ENCODE results near the gene MORN3. TPM values are rescaled to one million over a fixed set of nuclear protein-coding genes. Genes with fewer than 3 reads are reported as not detected.

Gene MORN3
- total RNA-seq, 1 experiment from 2014 or later = 0.72 TPM

- ChIA-PET POLR2A (interaction anchor here (0.6 kb wide), 1 partner anchor 148 kb away, joined by 5 read pairs; no protein-coding TSS in a partner anchor), CTCF (no interaction called here)
- intact Hi-C loops (cut with micrococcal nuclease; ENCODE audit: unreplicated experiment) = no loop called here
- Histone ChIP-seq H3K4me1 (ENCODE audit: control insufficient read depth, insufficient read depth, low read length) (peaks cover 2% of the 10 kb centered on the region; the same call in 1 of the 2 replicates), H3K27ac (ENCODE audit: low read length) (no peak overlapping the region; the same call in 1 of the 2 replicates), H3K27me3 (ENCODE audit: control insufficient read depth, insufficient read depth, low read length) (no peaks in the 10 kb centered on the region), H3K36me3 (ENCODE audit: control insufficient read depth, insufficient read depth, low read length) (no peaks in the 10 kb centered on the region), H3K4me3 (ENCODE audit: low read depth in 2 of 2, low read length in 2 of 2) (no peak overlapping the region), H3K9me3 (ENCODE audit: control insufficient read depth, insufficient read depth, low read depth, low read length) (no peaks in the 10 kb centered on the region)
- no peak for DNase-seq (ENCODE audit: low read depth, low spot score)
- ATAC-seq = no peak
- BruUV-seq (replicated peaks) = no TSS peak
- in situ Hi-C loops (cut with HindIII; ENCODE audit: low pct_unique_long_range_greater_than_20kb, low sequenced_read_pairs) = no loop called here
- TF ChIP-seq, protein P1, sequence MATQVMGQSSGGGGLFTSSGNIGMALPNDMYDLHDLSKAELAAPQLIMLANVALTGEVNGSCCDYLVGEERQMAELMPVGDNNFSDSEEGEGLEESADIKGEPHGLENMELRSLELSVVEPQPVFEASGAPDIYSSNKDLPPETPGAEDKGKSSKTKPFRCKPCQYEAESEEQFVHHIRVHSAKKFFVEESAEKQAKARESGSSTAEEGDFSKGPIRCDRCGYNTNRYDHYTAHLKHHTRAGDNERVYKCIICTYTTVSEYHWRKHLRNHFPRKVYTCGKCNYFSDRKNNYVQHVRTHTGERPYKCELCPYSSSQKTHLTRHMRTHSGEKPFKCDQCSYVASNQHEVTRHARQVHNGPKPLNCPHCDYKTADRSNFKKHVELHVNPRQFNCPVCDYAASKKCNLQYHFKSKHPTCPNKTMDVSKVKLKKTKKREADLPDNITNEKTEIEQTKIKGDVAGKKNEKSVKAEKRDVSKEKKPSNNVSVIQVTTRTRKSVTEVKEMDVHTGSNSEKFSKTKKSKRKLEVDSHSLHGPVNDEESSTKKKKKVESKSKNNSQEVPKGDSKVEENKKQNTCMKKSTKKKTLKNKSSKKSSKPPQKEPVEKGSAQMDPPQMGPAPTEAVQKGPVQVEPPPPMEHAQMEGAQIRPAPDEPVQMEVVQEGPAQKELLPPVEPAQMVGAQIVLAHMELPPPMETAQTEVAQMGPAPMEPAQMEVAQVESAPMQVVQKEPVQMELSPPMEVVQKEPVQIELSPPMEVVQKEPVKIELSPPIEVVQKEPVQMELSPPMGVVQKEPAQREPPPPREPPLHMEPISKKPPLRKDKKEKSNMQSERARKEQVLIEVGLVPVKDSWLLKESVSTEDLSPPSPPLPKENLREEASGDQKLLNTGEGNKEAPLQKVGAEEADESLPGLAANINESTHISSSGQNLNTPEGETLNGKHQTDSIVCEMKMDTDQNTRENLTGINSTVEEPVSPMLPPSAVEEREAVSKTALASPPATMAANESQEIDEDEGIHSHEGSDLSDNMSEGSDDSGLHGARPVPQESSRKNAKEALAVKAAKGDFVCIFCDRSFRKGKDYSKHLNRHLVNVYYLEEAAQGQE (IDR thresholded peaks at IDR 0.05; ENCODE audit: insufficient read depth in 1 of 2, low read depth in 2 of 2, low read length in 1 of 2) = no peak
- TF ChIP-seq TCF7L2 (IDR thresholded peaks at IDR 0.05; ENCODE audit: low read depth, low read length) (no peak), CTCF (IDR thresholded peaks at IDR 0.05) (no peak), SIN3A (IDR thresholded peaks at IDR 0.05; ENCODE audit: borderline replicate concordance, insufficient read depth, low read depth, low read length) (no peak)
These were observed 8.9 kb upstream of the MORN3 start for GRCh38 chr12:121678305-121678704.

GRCh38 chr12:121676190-121676589 lies 6.7 kb upstream of the MORN3 start:
- H3K4me1 ChIP-seq (ENCODE audit: control insufficient read depth, insufficient read depth, low read length) = peaks cover 12% of the 10 kb centered on the region
- TF ChIP-seq POLR2AphosphoS5 (IDR thresholded peaks at IDR 0.05; ENCODE audit: low read depth, low read length) = no peak
- no peak for TF ChIP-seq SIN3A (IDR thresholded peaks at IDR 0.05; ENCODE audit: borderline replicate concordance, insufficient read depth, low read depth, low read length)
- TF ChIP-seq TCF7L2 (IDR thresholded peaks at IDR 0.05; ENCODE audit: low read depth, low read length) = no peak
- no peak for TF ChIP-seq CTCF (IDR thresholded peaks at IDR 0.05)
- TF ChIP-seq, protein P1 (IDR thresholded peaks at IDR 0.05; ENCODE audit: insufficient read depth in 1 of 2, low read depth in 2 of 2, low read length in 1 of 2) = no peak
- DNase-seq (ENCODE audit: low read depth, low spot score) (no peak), ATAC-seq (no peak)
- H3K36me3 ChIP-seq (ENCODE audit: control insufficient read depth, insufficient read depth, low read length) = no peaks in the 10 kb centered on the region
- intact Hi-C loops (cut with micrococcal nuclease; ENCODE audit: unreplicated experiment) = no loop called here
- ChIA-PET POLR2A (no interaction called here), CTCF (no interaction called here)
- no TSS peak for BruUV-seq (replicated peaks)
- no peaks in the 10 kb centered on the region for H3K27me3 ChIP-seq (ENCODE audit: control insufficient read depth, insufficient read depth, low read length)
- H3K27ac ChIP-seq (ENCODE audit: low read length) = no peak overlapping the region
- H3K9me3 ChIP-seq (ENCODE audit: control insufficient read depth, insufficient read depth, low read depth, low read length) = no peaks in the 10 kb centered on the region
- in situ Hi-C loops (cut with HindIII; ENCODE audit: low pct_unique_long_range_greater_than_20kb, low sequenced_read_pairs) = no loop called here
- no peak overlapping the region for H3K4me3 ChIP-seq (ENCODE audit: low read depth in 2 of 2, low read length in 2 of 2)

Data from Panc1 (cell line).